ENCODE measurements around the gene CD44. TPM values are rescaled to one million over a fixed set of nuclear protein-coding genes. Genes with fewer than 3 reads are reported as not detected.

Gene CD44
- total RNA-seq, 1 experiment from 2014 or later = 6.1 TPM

DNA sequence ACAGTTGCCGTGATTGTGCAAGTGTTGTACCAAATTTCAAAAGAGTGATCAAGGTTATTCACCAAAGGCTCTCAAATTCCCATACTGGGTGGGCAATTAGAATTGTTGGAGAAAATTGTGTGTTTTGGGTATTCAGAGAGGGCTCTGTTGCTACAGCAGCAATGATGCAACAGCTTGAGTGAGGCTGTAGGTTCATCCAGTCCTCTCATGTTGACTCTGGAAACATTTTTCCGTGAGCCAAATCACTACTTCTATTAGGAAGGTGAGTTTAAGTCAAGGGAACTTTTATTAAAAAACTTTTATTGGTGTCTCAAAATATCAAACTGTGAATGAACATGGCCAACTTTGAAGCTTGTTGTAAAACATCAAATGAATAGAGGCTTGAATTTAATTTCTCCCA is 116.5 kb downstream of the CD44 start:
- Histone ChIP-seq H2AK5ac (ENCODE audit: insufficient read length, low read length) (no peak overlapping the region), H3K4me1 (ENCODE audit: insufficient read depth, low read length) (no peaks in the 10 kb centered on the region), H3K79me2 (ENCODE audit: insufficient read depth, low read length) (no peaks in the 10 kb centered on the region), H4K8ac (replicated peaks; ENCODE audit: insufficient read length, low read depth, low read length) (no peak overlapping the region), H2BK12ac (ENCODE audit: insufficient read length, low read depth, low read length) (no peak overlapping the region), H3K9ac (ENCODE audit: extremely low read depth, insufficient read length, low read length) (no peak overlapping the region), H3K18ac (ENCODE audit: insufficient read length, low read depth, low read length) (no peak overlapping the region), H3K27me3 (ENCODE audit: insufficient read depth, low read length) (no peaks in the 10 kb centered on the region), H3K23ac (ENCODE audit: insufficient read length, low read depth, low read length) (no peak overlapping the region), H4K5ac (ENCODE audit: insufficient read length, low read depth, low read length) (no peak overlapping the region), H3K4ac (ENCODE audit: low read depth, low read length) (no peak overlapping the region), H2BK15ac (ENCODE audit: low read depth, low read length) (no peak overlapping the region), H2BK20ac (ENCODE audit: low read depth, low read length, poor library complexity, severe bottlenecking) (no peak overlapping the region), H2AFZ (ENCODE audit: low read length) (no peak overlapping the region), H3K23me2 (ENCODE audit: insufficient read length, low read depth, low read length, poor library complexity, severe bottlenecking) (no peaks in the 10 kb centered on the region), H3K56ac (ENCODE audit: insufficient read length, low read depth, low read length) (no peak overlapping the region), H2BK5ac (ENCODE audit: insufficient read length, low read length) (no peak overlapping the region), H2BK120ac (ENCODE audit: low read depth, low read length, poor library complexity, severe bottlenecking) (no peak overlapping the region), H3K9me3 (ENCODE audit: control insufficient read depth, low read depth, low read length) (no peaks in the 10 kb centered on the region), H3T11ph (ENCODE audit: low read length) (no peak overlapping the region), H3K79me1 (ENCODE audit: insufficient read depth, low read depth, low read length, poor library complexity, severe bottlenecking) (no peaks in the 10 kb centered on the region), H3K14ac (ENCODE audit: insufficient read depth, low read length) (no peak overlapping the region), H4K91ac (ENCODE audit: insufficient read length, low read depth, low read length) (no peak overlapping the region), H3K4me2 (ENCODE audit: insufficient read depth, insufficient read length, low read length) (no peak overlapping the region), H3K27ac (ENCODE audit: insufficient read length, low read depth, low read length) (no peak overlapping the region), H4K20me1 (ENCODE audit: control insufficient read depth, insufficient read depth, insufficient read length) (no peaks in the 10 kb centered on the region)
- no peaks in the 10 kb centered on the region for H3K9me3 Mint-ChIP-seq
- H3K4me3 Mint-ChIP-seq = no peak overlapping the region
- TF ChIP-seq CTCF (conservative IDR thresholded peaks at IDR 0.05) = no peak
- no peaks in the 10 kb centered on the region for H3K4me1 Mint-ChIP-seq
- no peak for DNase-seq
- no peaks in the 10 kb centered on the region for H3K36me3 Mint-ChIP-seq (ENCODE audit: insufficient read depth in 1 of 3, low read depth in 3 of 3)
- no peaks in the 10 kb centered on the region for H3K27me3 Mint-ChIP-seq (ENCODE audit: low read depth)
- WGBS (ENCODE audit: extremely low coverage, insufficient read length, low lambda C conversion rate) = no CpG with 5 or more reads among the region's 2 CpGs
- no peak overlapping the region for H3K27ac Mint-ChIP-seq
